HUES64 (cell line): Measurements from ENCODE around the gene VDR.

Source experiments
- H3K27ac ChIP-seq: 2 replicates; pipeline ENCODE4 v1.7.0; 2013; ENCODE audit warnings: low read depth, low read length, inconsistent platforms
- H3K27me3 ChIP-seq: 2 replicates; pipeline ENCODE4 v1.6.1; 2013; ENCODE audit warnings: mild to moderate bottlenecking, low read length; ENCODE audit not compliant: insufficient read depth
- H3K36me3 ChIP-seq: 2 replicates; pipeline ENCODE4 v1.6.1; 2013; ENCODE audit warnings: mild to moderate bottlenecking, low read length; ENCODE audit not compliant: insufficient read depth
- H3K4me1 ChIP-seq: 2 replicates; pipeline ENCODE4 v1.6.1; 2013; ENCODE audit warnings: mild to moderate bottlenecking, low read length, moderate library complexity; ENCODE audit not compliant: insufficient read depth
- H3K4me3 ChIP-seq: 2 replicates; pipeline ENCODE4 v1.5.1; 2013; ENCODE audit warnings: mild to moderate bottlenecking, low read length, moderate library complexity
- H3K9ac ChIP-seq: 2 replicates; pipeline ENCODE4 v1.6.1; 2013; ENCODE audit warnings: mild to moderate bottlenecking, low read depth, low read length
- H3K9me3 ChIP-seq: 2 replicates; pipeline ENCODE4 v1.6.1; 2013; ENCODE audit warnings: low read depth, low read length; ENCODE audit not compliant: insufficient read depth
- WGBS: fragments of 150-250, 120-280 bp; methylation state at CpG from one replicate; pipeline ENCODE4 v1.1.7; 2013; ENCODE audit warnings: missing lambda C conversion rate; 5-methylcytosine and 5-hydroxymethylcytosine counted together

VDR gene

DNA sequence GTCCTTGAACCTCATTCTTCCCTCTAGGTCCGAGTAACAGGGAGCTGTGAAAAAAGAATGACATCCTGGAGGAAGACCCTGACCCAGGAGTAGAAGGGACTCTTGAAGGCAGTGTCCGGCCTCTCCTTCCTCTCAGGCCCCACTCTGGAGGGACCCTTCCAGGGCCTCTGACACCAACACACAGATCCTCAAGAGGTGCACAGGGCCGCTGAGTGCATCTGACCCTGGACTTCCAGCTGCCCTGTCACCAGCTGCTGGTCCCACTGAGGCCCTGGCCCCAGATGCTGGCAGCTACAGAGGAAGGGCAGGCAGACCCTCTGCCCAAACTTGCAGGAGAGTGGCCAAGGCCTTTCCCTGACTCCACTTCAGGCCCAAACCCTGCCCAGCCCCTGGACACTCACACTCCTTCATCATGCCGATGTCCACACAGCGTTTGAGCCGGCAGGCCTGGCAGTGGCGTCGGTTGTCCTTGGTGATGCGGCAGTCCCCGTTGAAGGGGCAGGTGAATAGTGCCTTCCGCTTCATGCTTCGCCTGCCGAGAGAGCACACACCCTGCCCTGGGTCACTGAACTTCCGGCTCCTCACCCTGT lies 40.1 kb downstream of the VDR start:
- Histone ChIP-seq H3K36me3 (no peaks in the 10 kb centered on the region), H3K9me3 (no peaks in the 10 kb centered on the region), H3K4me3 (no peak overlapping the region), H3K27me3 (no peaks in the 10 kb centered on the region), H3K27ac (no peak overlapping the region), H3K4me1 (no peaks in the 10 kb centered on the region), H3K9ac (no peak overlapping the region)
- WGBS, result 96% methylated on average over 14 of the region's 14 CpGs

DNA sequence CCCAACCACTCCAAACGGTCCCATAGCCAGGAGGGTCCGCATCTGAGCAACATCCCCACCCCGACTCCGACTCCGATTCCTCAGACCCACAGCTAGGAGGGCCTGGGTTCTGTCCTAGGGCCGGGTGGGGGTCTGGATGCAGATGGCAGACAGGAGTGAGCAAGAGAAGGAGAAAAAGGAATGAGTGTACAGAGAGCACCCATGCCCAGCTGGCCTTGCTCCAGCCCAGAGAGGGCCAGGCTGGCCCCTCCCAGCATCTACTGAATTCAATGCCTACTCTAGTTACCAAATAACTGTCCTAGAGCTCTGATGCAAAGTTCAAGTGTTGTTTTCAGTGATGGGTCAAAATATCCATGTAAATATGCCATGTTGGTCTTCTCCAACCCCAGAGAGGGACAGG lies 40.8 kb downstream of the VDR start:
- Histone ChIP-seq H3K36me3 (no peaks in the 10 kb centered on the region), H3K9me3 (no peaks in the 10 kb centered on the region), H3K4me3 (no peak overlapping the region), H3K27ac (no peak overlapping the region), H3K4me1 (no peaks in the 10 kb centered on the region), H3K9ac (no peak overlapping the region), H3K27me3 (peaks cover 3% of the 10 kb centered on the region; the same call in 1 of the 2 replicates)
- WGBS, result 89% methylated on average over 6 of the region's 6 CpGs

DNA sequence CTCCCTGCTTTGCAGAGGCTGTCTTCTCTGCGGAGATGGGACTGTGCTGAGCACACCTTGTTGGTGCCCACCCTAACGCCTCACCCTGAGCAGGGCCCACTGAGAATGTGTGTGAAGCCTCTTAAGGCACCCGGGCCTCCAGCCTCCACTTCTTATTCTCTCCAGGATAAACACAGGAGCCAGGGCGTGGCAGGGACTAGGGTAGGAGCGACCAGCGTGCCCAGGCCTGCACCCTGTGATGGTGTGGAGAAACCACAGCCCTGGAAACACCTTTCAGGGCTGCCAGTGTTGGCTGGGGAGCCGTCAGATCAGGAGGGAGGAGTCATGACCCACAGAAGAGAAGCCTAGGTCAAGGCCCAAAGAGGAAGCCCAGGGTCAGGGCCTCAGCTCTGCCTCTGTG lies 41.3 kb downstream of the VDR start:
- Histone ChIP-seq H3K4me1 (no peaks in the 10 kb centered on the region), H3K27ac (no peak overlapping the region), H3K9me3 (no peaks in the 10 kb centered on the region), H3K4me3 (no peak overlapping the region), H3K27me3 (peaks cover 3% of the 10 kb centered on the region; the same call in 1 of the 2 replicates), H3K36me3 (no peaks in the 10 kb centered on the region), H3K9ac (no peak overlapping the region)
- 91% methylated on average over 7 of the region's 7 CpGs for WGBS

DNA sequence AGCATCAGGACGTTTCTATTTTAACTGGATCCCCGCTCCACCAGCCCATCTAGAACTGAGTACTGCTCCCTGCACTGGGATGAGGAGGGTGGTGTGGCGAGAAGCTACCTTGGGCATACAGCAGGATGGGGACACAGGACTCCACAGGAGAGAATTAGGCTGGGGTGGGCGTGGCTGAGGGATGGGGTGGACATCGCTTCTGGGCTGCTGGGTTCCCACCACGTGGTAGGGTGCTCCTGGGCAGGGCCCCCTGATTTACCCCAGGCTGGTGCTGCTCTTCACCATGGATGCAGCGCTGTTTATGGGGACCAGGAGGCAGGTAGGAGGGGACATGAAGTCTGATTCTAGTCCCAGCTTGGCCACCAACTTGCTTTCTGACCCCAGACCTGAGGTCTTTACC lies 41.9 kb downstream of the VDR start:
- WGBS, result 91% methylated on average over 7 of the region's 7 CpGs
- Histone ChIP-seq H3K36me3 (no peaks in the 10 kb centered on the region), H3K27ac (no peak overlapping the region), H3K9ac (no peak overlapping the region), H3K9me3 (no peaks in the 10 kb centered on the region), H3K4me3 (no peak overlapping the region), H3K4me1 (no peaks in the 10 kb centered on the region), H3K27me3 (peaks cover 3% of the 10 kb centered on the region; the same call in 1 of the 2 replicates)

DNA sequence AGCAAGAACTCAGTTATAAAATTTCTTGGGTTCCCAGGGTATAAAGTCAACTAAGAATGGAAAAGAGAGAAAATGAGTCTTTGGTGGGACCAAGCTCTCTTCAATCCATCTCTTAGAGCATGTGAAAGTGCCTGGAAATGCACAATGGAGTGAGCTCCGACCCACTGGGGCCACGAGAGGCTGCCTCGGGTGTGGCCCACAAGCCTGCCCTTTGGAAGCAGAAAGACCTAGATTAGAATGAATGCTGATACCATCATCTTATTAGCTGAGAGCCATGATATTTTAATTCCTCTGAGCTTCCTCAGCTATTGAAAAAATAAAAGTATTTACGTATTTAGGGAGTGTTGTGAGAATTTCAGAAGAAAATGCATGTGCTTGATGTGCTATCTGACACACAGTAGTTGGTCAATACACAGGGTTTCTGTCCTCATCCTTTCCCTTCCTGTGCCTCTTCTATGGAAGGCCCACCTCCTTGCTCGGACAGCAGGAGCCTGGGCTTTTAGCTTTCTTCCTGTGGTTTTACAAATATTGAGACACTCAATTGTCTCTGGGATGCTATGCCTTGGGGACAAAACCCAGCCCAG lies 42.5 kb downstream of the VDR start:
- Histone ChIP-seq H3K9me3 (no peaks in the 10 kb centered on the region), H3K4me1 (no peaks in the 10 kb centered on the region), H3K4me3 (no peak overlapping the region), H3K27ac (no peak overlapping the region), H3K9ac (no peak overlapping the region), H3K27me3 (peaks cover 3% of the 10 kb centered on the region; the same call in 1 of the 2 replicates), H3K36me3 (no peaks in the 10 kb centered on the region)
- 90% methylated on average over 4 of the region's 5 CpGs for WGBS

DNA sequence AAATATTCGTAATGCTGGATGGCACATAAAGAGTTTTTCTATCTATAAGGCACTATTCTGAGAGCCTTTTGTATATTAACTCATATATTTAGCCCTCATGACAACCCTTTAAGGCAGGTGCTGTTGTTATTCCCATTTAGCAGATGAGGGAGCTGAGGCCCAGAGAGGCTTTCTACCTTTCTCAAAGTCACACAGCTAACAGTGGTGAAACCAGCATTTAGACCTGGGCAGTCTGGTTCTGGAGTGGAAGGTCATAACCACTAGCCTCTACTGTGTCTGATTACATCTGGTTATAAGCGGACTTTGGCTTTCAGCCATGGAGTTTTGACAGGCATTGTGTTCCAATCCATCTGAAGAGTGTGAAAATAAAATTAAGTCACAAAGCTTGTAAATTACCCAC lies 43.9 kb downstream of the VDR start:
- 83% methylated on average over 1 of the region's 2 CpGs for WGBS
- H3K9me3 ChIP-seq, result no peaks in the 10 kb centered on the region

DNA sequence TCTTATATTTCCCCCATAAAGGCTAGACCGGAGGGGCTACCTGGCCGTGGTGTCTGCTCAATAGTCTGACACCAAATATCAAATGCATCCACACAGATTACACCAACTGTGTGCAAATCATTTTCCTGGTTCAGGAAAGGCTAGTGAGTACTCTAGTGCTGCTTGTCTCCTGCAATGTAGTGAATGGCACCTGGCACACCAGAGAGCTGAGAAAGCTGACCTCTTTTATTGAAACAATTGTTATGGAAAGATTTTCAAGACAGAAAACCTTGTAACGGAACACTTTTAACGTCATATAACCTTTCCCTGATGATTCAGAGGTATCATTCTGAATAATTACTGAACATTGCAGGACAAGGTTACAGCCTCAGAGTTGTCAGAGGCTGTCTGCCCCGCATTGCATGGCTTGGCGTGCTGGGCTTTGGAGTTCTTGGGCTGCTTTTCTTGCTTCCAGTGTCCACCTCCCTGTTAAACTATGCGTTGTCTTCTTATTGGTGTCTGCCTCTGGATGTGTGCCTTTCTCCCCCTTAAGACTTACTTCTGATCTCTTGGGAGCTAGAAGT lies 44.4 kb downstream of the VDR start:
- peaks cover 3% of the 10 kb centered on the region; the same call in 1 of the 2 replicates for H3K27me3 ChIP-seq
- H3K4me3 ChIP-seq, result no peak overlapping the region
- no peaks in the 10 kb centered on the region for H3K9me3 ChIP-seq
- WGBS, result 92% methylated on average over 7 of the region's 7 CpGs
- no peak overlapping the region for H3K27ac ChIP-seq
- H3K36me3 ChIP-seq, result no peaks in the 10 kb centered on the region
- no peak overlapping the region for H3K9ac ChIP-seq
- H3K4me1 ChIP-seq, result no peaks in the 10 kb centered on the region

More for the DNA sequence above, 43.9 kb downstream of the VDR start:
- no peak overlapping the region for H3K9ac ChIP-seq
- no peak overlapping the region for H3K4me3 ChIP-seq
- H3K27ac ChIP-seq, result no peak overlapping the region
- no peaks in the 10 kb centered on the region for H3K4me1 ChIP-seq
- H3K27me3 ChIP-seq, result peaks cover 3% of the 10 kb centered on the region; the same call in 1 of the 2 replicates
- H3K36me3 ChIP-seq, result no peaks in the 10 kb centered on the region

DNA sequence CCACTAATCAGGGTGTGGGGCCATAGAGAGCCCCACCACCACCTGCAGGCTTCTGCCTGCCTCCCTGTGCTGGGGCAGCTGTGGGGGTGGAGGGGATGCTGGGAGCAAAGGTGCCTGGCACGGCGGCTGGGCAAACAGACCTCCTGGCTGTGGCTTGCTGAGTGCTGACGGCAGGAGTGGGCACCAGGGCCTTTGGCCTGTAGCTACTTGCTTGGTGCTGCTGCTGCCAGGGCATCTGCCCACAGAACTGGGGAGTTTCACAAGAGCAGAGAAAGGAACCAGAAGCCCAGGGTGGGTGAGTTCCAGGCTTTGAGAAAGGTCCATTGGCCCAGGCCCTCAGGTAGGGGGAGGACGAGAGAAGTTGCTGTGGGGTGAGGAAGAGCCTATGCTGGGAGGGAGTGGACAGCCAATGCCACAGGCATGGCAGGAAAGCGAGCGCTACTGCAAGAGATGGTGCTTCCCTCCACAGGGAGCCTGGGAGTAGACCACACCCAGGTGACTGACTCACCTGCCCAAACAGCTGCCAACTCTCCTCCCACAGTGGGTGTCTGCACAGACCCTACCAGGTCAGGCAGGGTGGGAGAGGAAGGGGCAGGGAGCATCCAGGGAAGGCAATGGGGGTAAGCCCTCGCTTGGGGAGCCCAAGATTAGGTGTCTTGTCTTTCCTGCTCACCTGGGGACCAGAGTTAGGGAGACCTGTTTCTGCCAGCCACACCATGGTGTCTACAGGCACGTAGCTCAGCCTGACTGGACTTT lies 46.1 kb downstream of the VDR start:
- WGBS, result 89% methylated on average over 8 of the region's 8 CpGs
- Histone ChIP-seq H3K27ac (no peak overlapping the region), H3K9ac (no peak overlapping the region), H3K4me1 (no peaks in the 10 kb centered on the region), H3K4me3 (no peak overlapping the region), H3K27me3 (peaks cover 3% of the 10 kb centered on the region; the same call in 1 of the 2 replicates), H3K36me3 (no peaks in the 10 kb centered on the region), H3K9me3 (no peaks in the 10 kb centered on the region)

DNA sequence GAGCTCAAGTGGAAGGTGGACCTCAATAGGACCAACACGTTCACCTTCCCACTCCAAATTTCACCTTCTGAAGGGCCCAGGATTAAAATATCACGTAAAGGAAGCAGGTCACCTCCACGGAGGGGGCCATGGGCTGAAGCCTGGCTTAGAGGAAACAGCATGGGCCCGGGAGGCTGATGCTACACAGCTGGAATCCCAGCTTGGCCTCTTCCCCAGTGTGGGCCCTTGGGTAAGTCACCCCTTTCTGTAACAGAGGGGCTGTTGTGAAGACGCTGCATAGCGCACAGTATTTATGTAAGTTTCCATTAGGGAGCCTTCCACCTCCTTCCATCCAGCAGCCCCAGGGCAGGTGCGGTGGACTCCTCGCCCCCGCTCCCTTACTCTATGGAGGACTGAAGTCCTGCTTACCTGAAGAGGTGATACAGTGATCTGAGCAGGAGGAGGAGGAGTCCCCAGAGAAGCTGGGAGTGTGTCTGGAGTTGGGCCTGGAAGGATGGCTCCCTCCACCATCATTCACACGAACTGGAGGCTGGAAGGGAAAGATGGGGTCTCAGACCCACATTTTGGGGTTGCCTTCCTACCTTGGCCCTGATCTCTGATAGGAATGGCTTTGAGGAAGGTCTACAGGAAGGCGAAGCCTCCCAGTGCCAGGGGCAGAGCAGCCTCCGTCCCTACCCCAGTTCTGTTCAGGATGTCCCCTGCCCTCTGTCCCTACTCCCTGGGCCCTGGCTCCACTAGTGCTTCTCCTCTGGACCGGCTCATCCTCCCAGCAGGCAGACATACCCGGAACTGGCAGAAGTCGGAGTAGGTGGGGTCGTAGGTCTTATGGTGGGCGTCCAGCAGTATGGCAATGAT lies 47.8 kb downstream of the VDR start:
- H3K27ac ChIP-seq, result no peak overlapping the region
- no peaks in the 10 kb centered on the region for H3K36me3 ChIP-seq
- no peaks in the 10 kb centered on the region for H3K4me1 ChIP-seq
- peaks cover 3% of the 10 kb centered on the region; the same call in 1 of the 2 replicates for H3K27me3 ChIP-seq
- H3K4me3 ChIP-seq, result no peak overlapping the region
- 94% methylated on average over 16 of the region's 17 CpGs for WGBS
- no peaks in the 10 kb centered on the region for H3K9me3 ChIP-seq
- no peak overlapping the region for H3K9ac ChIP-seq

DNA sequence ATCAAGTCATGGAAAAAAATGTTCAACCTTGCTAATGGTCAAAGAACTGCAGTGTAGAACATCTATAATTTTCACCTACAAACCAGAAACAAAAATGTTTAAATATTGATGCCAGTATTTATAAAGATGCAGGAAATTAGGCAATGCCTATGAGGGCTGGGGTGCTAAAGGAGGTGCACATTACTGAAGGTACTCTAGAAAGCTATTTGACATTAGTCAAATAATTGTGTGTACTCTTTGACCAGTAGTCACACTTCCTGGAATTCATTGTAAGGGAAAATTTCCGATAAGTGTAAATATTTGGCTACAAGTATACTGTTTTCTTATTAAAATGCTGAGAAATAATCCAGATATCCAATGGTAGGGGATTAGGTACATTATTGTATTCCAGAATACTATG lies 48.7 kb downstream of the VDR start:
- Histone ChIP-seq H3K36me3 (no peaks in the 10 kb centered on the region), H3K4me3 (no peak overlapping the region), H3K27me3 (peaks cover 3% of the 10 kb centered on the region; the same call in 1 of the 2 replicates), H3K27ac (no peak overlapping the region), H3K4me1 (no peaks in the 10 kb centered on the region), H3K9ac (no peak overlapping the region), H3K9me3 (no peaks in the 10 kb centered on the region)
- 83% methylated on average over 1 of the region's 1 CpG for WGBS
